Smooth muscle cell (in vitro differentiated cells): ENCODE measurements around the gene CDK15. TPM values are rescaled to one million over a fixed set of nuclear protein-coding genes. Genes with fewer than 3 reads are reported as not detected.

Source experiments
- DNase-seq: peaks from one replicate; lab custom pipeline; 2025; ENCODE audit not compliant: unreplicated experiment; lab: John Stamatoyannopoulos, UW
- H2AFZ ChIP-seq: fragments of 200-600 bp; sonication (generic); 2 replicates; pipeline ENCODE4 v1.6.0; 2016; ENCODE audit warnings: antibody characterized with exemption, low read depth, mild to moderate bottlenecking
- H3F3A ChIP-seq: fragments of 200-600 bp; sonication (generic); 2 replicates; pipeline ENCODE4 v1.6.0; 2017; ENCODE audit warnings: antibody characterized with exemption, low read depth
- H3K27ac ChIP-seq: fragments of 200-600 bp; sonication (generic); 2 replicates; pipeline ENCODE4 v1.5.1; 2016; ENCODE audit warnings: low read depth, mild to moderate bottlenecking
- H3K27me3 ChIP-seq: fragments of 200-600 bp; sonication (generic); 2 replicates; pipeline ENCODE4 v1.6.1; 2016; ENCODE audit warnings: low read depth, mild to moderate bottlenecking
- H3K36me3 ChIP-seq: fragments of 200-600 bp; sonication (generic); 2 replicates; pipeline ENCODE4 v1.5.1; 2016; ENCODE audit warnings: low read depth
- H3K4me1 ChIP-seq: fragments of 200-600 bp; sonication (generic); 2 replicates; pipeline ENCODE4 v1.5.1; 2016; ENCODE audit warnings: low read depth
- H3K4me2 ChIP-seq: fragments of 200-600 bp; sonication (generic); 2 replicates; pipeline ENCODE4 v1.6.0; 2016; ENCODE audit warnings: mild to moderate bottlenecking
- H3K4me3 ChIP-seq: fragments of 200-600 bp; sonication (generic); 2 replicates; pipeline ENCODE4 v1.5.1; 2016; ENCODE audit warnings: mild to moderate bottlenecking
- H3K79me2 ChIP-seq: fragments of 200-600 bp; sonication (generic); 2 replicates; pipeline ENCODE4 v1.6.0; 2016; ENCODE audit warnings: low read depth, mild to moderate bottlenecking
- H3K9ac ChIP-seq: fragments of 200-600 bp; sonication (generic); 2 replicates; pipeline ENCODE4 v1.6.0; 2016; ENCODE audit warnings: low read depth
- H3K9me3 ChIP-seq: fragments of 200-600 bp; sonication (generic); replicated peaks from 2 replicates; pipeline ENCODE4 v1.5.1; 2016; ENCODE audit warnings: low read depth
- H4K20me1 ChIP-seq: fragments of 200-600 bp; sonication (generic); 2 replicates; pipeline ENCODE4 v1.6.0; 2016; ENCODE audit warnings: low read depth
- WGBS: methylation state at CpG from one replicate; pipeline ENCODE4 v1.1.7; 2016; ENCODE audit warnings: low lambda C conversion rate; 5-methylcytosine and 5-hydroxymethylcytosine counted together
- polyA plus RNA-seq: library from polyadenylated mRNA; unstranded; fragments of >200 nt; fragmentation: Nextera tagmentation; extraction: Ambion mirVana; gene quantifications from 2 replicates; pipeline ENCODE4 v1.2.1, GENCODE V29; 2016
- total RNA-seq: library from RNA; depleted of rRNA; stranded (reverse); fragments of >200 nt; gene quantifications from 2 replicates; pipeline ENCODE4 v1.2.3, GENCODE V29; 2014
- TF ChIP-seq, protein P1 (sequence below): fragments of 200-600 bp; sonication (generic); IDR thresholded peaks from 2 replicates; pipeline ENCODE4 v1.5.1; 2017; ENCODE audit warnings: borderline replicate concordance, mild to moderate bottlenecking, antibody characterized with exemption; ENCODE audit not compliant: insufficient read depth, poor library complexity, severe bottlenecking

The CDK15 gene
- total and polyA plus RNA-seq, 2 experiments from 2014 or later, result 0.40 to 0.93 TPM

DNA sequence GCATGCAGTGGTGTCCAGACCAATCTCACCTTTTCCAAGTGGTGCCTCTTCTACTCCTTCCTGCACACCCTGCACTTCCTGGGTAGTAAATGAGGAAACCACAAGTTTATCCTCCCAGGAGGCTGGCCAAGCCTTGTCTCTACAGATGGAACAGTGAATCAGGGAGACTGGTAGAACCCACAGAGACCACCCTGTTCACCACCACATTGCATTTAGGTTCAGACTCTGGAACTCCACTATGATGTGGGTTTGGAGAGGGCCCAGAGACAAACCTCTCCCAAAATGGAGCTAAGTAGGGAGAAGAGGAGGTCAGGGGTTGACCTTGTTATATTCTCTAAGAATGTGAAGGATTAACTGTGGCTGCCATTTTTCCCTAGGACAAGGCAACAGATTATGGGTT is 124.5 kb downstream of the CDK15 start:
- no peak overlapping the region for H3K4me3 ChIP-seq
- no peak for DNase-seq
- TF ChIP-seq, protein P1, sequence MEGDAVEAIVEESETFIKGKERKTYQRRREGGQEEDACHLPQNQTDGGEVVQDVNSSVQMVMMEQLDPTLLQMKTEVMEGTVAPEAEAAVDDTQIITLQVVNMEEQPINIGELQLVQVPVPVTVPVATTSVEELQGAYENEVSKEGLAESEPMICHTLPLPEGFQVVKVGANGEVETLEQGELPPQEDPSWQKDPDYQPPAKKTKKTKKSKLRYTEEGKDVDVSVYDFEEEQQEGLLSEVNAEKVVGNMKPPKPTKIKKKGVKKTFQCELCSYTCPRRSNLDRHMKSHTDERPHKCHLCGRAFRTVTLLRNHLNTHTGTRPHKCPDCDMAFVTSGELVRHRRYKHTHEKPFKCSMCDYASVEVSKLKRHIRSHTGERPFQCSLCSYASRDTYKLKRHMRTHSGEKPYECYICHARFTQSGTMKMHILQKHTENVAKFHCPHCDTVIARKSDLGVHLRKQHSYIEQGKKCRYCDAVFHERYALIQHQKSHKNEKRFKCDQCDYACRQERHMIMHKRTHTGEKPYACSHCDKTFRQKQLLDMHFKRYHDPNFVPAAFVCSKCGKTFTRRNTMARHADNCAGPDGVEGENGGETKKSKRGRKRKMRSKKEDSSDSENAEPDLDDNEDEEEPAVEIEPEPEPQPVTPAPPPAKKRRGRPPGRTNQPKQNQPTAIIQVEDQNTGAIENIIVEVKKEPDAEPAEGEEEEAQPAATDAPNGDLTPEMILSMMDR, result no peak

DNA sequence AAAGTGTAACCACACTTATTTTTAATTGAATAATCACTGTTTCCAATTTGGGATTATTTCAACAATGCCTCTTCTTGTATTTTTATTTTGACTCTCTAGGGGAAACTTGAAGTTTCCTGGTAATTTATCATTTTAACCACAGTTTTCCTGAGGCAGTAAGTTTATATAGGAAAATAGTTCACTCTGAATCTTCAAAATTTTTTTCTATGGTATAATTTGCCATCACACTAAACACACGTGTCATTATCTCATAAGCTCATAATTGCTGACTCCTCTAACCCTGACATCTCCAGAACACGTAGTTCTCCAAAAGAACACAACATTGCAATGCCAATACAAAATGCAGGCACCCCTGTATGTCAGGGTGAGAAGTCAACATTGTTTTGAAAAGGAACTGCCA is 125.1 kb downstream of the CDK15 start:
- Histone ChIP-seq H3K36me3 (no peaks in the 10 kb centered on the region), H3F3A (no peaks in the 10 kb centered on the region), H3K4me1 (peaks cover 16% of the 10 kb centered on the region), H3K4me3 (no peak overlapping the region), H3K9ac (no peak overlapping the region), H3K27me3 (no peaks in the 10 kb centered on the region), H3K79me2 (no peaks in the 10 kb centered on the region), H3K9me3 (no peaks in the 10 kb centered on the region), H3K4me2 (no peak overlapping the region), H3K27ac (no peak overlapping the region), H2AFZ (no peak overlapping the region), H4K20me1 (no peaks in the 10 kb centered on the region)
- TF ChIP-seq, protein P1, result no peak
- no peak for DNase-seq
- WGBS, result 66% methylated on average over 2 of the region's 2 CpGs

More for the DNA sequence above, 124.5 kb downstream of the CDK15 start:
- H3K9me3 ChIP-seq, result no peaks in the 10 kb centered on the region
- H3K4me2 ChIP-seq, result no peak overlapping the region
- H2AFZ ChIP-seq, result no peak overlapping the region
- no peaks in the 10 kb centered on the region for H3K27me3 ChIP-seq
- peaks cover 16% of the 10 kb centered on the region for H3K4me1 ChIP-seq
- H4K20me1 ChIP-seq, result no peaks in the 10 kb centered on the region
- no peaks in the 10 kb centered on the region for H3K36me3 ChIP-seq
- H3F3A ChIP-seq, result no peaks in the 10 kb centered on the region
- H3K79me2 ChIP-seq, result no peaks in the 10 kb centered on the region
- no peak overlapping the region for H3K27ac ChIP-seq
- H3K9ac ChIP-seq, result no peak overlapping the region

DNA sequence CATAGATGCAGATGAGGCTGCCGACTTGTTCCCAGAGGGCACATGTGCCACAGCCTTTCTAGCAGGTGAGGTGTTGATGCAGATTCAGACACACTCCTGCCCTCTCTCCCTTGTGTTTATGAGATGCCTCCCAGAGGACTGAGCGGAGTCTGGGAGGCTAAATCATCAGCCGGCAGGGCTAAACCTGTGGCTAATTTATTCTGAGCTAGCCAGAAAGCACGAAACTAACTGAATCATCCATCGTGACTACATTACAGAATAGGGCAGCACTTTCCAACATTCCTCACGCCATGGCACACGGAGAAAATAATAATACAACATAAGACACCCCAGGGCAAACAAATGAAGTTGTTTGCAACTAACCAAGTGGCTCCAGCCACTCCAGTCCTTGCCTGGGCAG is 125.6 kb downstream of the CDK15 start:
- Histone ChIP-seq H3K9ac (no peak overlapping the region), H3K27ac (no peak overlapping the region), H3K79me2 (no peaks in the 10 kb centered on the region), H3K4me2 (peak overlapping the region; percentile 4), H3K4me1 (peaks cover 16% of the 10 kb centered on the region), H4K20me1 (no peaks in the 10 kb centered on the region), H3K36me3 (no peaks in the 10 kb centered on the region), H3K4me3 (no peak overlapping the region), H2AFZ (no peak overlapping the region), H3K9me3 (no peaks in the 10 kb centered on the region), H3K27me3 (no peaks in the 10 kb centered on the region), H3F3A (no peaks in the 10 kb centered on the region)
- no peak for DNase-seq
- 44% methylated on average over 7 of the region's 7 CpGs for WGBS
- TF ChIP-seq, protein P1, result no peak

DNA sequence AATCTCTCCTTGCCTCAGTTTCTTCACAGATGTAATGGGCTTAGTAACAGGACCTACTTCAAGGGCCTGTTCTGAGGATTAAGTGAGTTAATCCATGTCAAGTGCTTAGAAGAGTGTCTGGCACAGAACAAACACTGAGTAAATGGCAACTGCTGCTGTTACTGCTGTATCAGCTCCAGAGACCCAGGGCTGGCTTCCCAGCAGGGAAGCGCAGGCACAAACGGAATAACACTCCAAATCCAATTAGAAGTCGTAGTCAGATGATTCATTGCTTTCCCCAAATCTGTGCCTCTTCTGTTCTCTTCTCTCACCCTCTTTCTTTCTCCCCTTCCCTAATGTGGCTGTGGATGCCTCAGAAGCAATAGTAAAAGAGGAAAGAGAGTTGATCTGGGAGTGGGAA is 126.2 kb downstream of the CDK15 start:
- H3K79me2 ChIP-seq, result no peaks in the 10 kb centered on the region
- TF ChIP-seq, protein P1, result no peak
- no peak overlapping the region for H3K27ac ChIP-seq
- no peaks in the 10 kb centered on the region for H3K36me3 ChIP-seq
- no peak overlapping the region for H3K9ac ChIP-seq
- no peaks in the 10 kb centered on the region for H4K20me1 ChIP-seq
- no peaks in the 10 kb centered on the region for H3K9me3 ChIP-seq
- no peaks in the 10 kb centered on the region for H3K27me3 ChIP-seq
- peak overlapping the region; percentile 4 for H3K4me2 ChIP-seq
- peaks cover 19% of the 10 kb centered on the region for H3K4me1 ChIP-seq
- 23% methylated on average over 3 of the region's 3 CpGs for WGBS
- H3K4me3 ChIP-seq, result no peak overlapping the region
- no peaks in the 10 kb centered on the region for H3F3A ChIP-seq
- no peak for DNase-seq
- no peak overlapping the region for H2AFZ ChIP-seq
